ENCODE measurements around the gene SCN3B.

DNA sequence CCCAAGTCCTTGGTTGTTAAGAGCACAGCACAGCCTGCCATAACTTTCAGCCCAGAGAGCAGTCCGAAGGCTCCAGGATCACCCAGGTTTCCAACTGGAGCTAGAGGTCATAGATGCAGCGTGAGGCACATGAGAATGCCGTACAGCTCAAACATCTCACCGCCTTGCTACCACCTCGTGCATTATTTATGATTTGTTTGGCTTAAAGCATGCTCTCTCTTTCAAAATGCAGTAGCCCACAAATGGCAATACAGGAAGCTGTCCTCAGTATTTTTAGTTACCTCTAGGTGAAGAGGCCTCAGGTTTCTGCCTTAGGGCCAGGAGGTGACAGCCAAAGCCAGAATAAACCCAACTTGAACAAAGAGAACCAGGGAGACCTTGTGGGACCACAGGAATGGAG is 14.4 kb downstream of the SCN3B start:
- no peak for TF ChIP-seq ZFX (IDR thresholded peaks at IDR 0.05; ENCODE audit: borderline replicate concordance)
- TF ChIP-seq, protein P1, sequence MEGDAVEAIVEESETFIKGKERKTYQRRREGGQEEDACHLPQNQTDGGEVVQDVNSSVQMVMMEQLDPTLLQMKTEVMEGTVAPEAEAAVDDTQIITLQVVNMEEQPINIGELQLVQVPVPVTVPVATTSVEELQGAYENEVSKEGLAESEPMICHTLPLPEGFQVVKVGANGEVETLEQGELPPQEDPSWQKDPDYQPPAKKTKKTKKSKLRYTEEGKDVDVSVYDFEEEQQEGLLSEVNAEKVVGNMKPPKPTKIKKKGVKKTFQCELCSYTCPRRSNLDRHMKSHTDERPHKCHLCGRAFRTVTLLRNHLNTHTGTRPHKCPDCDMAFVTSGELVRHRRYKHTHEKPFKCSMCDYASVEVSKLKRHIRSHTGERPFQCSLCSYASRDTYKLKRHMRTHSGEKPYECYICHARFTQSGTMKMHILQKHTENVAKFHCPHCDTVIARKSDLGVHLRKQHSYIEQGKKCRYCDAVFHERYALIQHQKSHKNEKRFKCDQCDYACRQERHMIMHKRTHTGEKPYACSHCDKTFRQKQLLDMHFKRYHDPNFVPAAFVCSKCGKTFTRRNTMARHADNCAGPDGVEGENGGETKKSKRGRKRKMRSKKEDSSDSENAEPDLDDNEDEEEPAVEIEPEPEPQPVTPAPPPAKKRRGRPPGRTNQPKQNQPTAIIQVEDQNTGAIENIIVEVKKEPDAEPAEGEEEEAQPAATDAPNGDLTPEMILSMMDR (IDR thresholded peaks at IDR 0.05): no peak
